HG03045 (cell line): ENCODE measurements around the gene TBC1D19.

Experiments used
- ATAC-seq: cut with Tn5 transposase; IDR thresholded peaks from one replicate; pipeline ENCODE4 v1.9.1; 2021; ENCODE audit warnings: mild to moderate bottlenecking, moderate library complexity; ENCODE audit not compliant: unreplicated experiment

The TBC1D19 gene

DNA sequence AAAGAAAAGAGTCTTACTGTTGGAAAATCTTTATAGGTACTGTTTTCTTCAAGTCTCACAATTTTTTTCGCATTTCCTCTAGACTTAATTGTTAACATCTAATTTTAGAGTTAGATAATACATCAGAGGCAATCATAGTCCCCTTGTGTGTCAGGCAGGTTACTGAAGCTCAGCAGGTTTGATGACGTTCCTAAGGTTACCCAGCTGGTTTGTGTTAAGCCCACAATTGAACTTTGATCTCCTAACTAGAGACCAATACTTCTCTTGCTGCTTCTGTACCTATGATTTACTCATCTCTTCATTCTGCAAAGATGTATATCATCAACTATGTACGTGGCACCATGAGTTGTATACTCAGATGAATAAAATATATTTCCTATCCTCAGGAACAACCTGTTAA is 145.1 kb downstream of the TBC1D19 start:
- ATAC-seq, result no peak

DNA sequence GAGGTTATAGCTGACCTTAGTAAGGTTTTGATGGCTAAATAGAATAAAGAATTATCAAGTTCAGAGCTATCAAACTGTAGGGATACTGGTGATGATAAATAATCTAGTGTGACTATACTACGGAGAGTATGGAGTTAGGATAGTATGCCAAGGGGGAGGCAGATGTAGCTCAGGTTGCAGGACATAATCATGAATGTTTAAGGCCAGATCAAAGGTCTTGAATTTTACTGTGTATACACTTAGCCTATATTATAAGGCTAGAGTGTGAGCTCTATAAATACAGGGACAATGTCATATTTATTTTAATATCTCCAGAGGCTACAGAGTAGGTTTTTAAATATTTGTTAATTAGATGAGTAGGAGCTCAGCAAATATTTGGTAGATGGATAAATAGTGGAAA is 145.7 kb downstream of the TBC1D19 start:
- no peak for ATAC-seq

DNA sequence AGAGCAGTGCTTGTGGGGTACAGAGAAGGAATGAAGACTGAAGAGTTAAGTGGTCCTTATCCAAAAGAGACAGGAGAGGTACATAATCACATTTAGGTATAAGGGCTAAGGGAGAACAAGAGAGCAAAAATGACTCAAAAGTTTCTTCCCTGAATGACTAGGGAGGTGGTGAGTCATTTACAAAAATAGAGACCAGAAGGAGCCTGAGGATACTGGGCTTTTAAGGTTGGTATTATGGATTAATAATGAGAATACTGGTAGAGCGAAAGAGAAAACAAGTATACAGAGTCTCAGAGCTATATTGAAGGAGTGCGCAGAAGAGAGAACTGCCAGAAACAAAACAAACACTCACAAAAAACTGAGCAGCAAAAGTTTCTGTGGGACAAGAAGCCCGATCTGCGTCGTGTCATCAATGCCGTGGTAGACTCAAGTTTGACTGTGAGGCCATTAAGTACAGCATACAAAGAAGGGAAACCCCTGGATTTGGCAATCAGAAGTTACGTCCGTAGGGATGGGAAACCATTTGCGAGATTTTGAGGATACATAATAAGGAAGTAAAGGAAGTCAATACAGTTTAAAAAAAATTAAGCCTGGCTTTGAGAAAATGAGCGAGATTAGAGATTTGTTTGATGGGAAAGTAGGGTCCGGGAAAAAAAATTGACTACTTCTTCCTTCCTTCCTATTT is 147.6 kb downstream of the TBC1D19 start:
- peak; percentile 95 for ATAC-seq

DNA sequence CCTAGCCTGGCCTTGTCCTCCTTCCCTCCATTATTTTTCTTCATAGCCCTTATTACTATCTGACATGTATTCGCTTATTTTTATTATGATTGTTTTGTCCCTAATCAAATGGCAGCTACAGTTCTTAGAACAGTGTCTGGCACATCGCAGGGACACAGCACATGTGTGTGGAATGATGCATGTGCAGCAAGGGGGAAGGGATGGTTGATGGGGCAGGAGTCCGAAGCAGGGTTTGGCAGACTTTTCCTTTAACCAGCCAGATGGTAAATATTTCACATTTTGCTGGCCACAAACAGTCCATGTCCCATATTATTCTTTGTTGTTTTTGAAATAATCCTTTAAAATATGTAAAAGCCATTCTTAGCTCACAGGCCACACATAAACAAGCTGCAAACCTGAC is 148.5 kb downstream of the TBC1D19 start:
- ATAC-seq, result no peak

DNA sequence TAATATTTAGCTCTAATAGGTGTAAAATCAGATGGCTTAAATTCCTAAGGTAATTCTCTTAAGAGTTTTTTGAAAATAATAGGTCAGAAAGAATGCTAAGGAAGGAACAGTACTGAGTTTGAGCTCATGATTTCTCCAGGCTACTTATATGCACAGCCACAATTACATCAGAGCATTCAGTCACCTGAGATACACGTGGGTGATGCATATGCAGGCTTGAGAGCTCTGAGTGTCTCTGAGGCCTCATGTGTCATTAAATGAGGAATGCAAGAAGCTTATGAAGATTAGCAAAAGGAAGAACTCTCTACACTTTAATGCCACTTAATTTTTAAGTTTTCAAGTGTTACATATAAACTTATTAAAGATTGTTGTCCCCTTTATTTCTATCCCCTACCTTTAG is 152.7 kb downstream of the TBC1D19 start:
- no peak for ATAC-seq

DNA sequence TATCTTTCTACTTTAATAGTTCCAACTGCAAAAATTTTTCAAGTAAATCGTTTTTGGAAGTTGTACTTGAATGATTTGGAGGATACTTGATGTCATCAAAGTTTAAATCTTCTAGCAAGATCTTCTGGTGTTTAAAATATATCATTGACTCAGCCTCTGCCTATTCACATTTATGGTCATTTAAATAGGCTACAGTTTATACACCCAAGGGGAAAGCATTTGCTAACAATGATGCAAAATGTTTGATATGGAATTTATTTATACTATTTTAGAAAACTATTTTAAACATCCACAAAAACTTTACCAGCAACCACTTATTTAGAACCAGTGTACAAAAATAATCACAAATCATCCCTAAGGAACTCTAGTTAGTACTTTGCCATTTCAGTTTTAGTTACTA is 153.5 kb downstream of the TBC1D19 start:
- no peak for ATAC-seq

DNA sequence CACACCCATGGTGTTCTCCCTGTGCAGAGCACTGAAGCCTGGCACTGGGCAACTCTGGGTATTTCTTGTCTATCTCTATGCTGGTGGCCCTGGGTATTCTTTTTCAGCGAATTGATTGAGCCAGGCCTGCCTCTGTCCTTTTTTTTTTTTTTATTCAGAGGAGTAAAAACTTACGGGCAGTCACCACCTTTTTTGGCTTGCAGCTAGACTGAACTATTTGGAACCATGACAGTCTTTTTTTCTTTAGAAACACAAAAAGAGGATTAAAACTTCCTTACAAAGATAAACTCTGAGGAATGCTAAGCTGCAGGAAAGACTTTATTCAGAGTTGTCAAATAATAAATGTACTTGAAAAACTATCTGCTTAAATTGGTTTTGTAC is 157.6 kb downstream of the TBC1D19 start:
- no peak for ATAC-seq

DNA sequence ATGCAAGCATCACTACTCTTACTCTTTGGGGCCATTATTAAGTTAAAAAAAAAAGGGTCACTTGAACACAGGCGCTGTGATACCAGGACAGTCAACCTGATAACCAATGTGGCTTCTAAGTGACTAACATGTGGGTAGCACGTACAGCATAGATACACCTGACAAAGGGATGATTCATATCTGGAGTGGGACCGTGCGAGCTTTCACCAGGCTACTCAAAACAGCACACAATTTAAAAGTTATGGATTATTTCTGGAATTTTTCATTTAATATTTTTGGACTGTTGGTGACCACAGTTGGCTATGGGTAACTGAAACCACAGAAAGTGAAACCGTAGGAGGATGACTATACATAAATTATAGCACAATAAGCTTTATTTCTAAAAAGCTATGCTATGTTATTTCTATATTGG is 162.9 kb downstream of the TBC1D19 start:
- ATAC-seq, result peak; percentile 99

DNA sequence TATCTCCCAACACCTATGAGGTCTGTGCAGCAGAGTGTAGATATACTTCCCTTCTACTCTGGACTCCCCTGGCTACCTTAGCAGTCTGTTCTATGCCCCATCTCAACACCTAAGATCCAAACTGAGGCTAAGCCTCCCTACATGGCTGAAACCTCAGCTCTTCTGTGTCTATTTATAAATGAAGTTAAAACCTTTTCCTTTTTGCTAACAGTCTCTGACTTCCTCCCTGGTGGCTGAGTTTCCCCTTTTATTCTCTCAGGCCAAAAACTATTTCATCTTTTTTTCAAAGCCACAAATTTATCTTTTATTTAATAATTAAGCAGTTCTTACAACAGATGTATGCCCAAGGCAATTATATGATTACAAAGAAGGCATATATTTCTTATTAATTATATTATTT is 164.9 kb downstream of the TBC1D19 start:
- ATAC-seq, result no peak

DNA sequence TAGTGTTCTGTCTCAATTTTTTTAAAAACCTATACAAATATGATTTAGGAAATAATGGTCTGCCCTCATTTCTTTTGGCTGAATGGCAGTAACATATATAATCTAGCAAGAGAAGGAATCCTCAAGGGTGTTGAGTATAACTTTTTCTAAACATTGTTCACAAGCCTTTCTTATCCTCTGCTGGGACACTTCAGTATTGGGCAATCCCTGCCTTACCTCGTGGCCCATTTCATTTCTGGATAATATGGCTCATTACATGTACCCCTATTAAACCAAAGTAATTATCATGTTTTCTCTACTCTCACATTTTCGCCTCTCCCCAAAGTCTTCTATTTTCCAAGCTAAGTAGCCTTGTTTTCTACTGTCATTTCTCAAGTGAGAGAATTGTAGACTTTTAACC is 166.0 kb downstream of the TBC1D19 start:
- no peak for ATAC-seq

DNA sequence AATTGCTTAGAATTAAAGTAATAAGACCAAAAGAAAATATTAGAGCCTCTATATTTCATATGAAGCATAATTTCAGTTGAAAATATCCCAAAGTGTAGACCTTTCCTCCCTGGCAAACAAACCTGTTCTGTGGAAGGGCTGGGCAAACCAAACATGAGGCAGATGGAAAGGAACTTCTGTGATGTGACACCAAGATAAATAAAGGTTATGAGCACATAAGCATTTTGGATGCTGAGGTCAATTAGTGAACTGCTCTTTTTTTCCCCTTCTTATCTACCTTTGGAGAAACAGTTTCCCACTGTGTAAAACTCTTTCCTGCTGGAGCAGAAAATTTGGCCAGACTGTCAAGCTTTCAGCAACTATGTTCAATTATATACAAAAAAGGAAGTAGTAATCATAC is 167.1 kb downstream of the TBC1D19 start:
- ATAC-seq, result no peak

DNA sequence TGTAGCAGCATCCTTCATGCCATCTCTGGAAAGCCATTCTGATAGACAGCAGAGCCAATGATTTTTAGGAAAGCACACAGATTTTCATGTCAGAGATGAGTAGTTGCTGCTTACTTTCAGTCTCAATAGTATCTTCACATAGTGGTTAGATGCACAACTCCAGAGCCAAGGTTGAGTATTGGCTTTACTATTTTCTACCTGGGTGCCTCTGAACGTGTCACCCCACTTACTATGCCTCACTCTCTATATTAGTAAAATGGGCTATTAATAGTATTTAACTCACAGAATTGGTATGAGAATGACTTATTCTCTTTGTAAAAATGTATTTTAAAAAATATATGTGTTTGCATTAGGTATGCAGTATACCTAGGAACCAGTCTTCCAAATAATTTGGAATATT is 168.0 kb downstream of the TBC1D19 start:
- peak; percentile 84 for ATAC-seq

DNA sequence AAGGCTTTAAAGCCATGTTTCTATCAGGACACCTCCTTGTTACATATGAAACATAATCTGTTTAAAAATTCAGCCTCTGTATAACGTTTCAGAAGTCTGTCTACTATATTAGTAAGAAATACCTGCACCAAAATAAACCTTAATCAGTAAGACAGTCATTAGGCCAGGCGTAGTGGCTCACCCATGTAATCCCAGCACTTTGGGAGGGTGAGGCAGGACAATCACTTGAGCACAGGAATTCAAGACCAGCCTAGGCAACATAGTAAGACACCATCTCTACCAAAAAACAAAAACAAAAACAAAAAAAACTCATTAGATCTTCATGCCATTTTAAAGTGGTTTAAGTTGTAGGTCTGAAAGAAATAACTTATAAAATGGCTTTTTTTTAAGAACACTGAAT is 169.3 kb downstream of the TBC1D19 start:
- ATAC-seq, result no peak

DNA sequence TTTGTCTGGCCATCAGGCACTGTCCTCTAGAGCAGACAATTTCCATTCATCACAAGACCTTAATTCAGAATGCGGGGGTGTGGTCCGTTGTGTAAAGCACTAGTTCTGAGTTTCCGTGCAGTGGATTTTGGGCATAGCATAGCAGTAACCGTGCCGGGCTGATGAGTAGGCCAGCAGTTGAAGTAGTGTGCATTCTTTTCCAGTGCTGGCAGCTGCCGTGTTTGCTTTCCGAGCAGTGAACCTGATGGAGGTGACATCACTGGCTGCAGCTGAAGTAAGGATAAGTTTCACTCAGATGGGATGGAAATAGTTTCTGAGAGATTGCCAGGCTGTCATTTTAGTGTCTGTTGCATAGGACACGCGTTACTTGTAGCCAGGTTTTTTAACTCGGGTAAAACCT is 169.7 kb downstream of the TBC1D19 start:
- no peak for ATAC-seq

DNA sequence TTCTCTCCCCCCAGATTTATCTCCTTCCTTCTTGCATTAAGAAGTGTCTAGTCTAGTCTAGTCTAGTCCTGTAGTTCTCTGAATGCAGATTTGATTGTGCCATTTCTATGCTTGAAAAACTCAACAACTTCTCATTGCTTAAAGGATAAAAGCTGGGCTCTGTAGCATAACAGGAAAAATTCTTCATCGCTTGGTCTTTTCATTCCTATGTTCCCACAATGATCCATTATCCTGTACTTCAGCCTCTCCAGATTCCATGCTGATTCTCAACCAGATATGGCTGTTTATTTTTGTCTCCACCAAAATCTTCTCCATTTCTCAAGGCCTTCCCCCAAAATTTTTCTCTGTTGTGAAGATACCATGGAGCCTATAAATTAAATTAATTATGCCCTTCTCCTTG is 173.9 kb downstream of the TBC1D19 start:
- ATAC-seq, result no peak

DNA sequence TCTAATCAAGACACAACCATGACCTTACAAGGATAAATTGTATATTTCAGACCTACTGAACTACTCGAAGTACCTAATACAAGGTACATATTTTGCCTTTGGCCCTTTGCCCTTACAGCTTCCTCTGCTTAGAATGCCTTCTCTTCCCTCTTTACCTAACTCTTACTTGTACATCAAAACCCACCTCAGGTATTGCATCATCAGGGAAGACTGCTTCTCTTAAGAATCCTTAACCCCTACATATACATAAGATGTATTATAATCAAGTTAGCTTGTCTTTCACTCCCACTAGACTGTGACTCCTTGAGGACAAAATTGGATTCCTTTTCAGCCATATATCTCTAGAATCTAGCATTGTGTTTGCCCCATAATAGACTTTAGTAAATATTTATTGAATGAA is 175.0 kb downstream of the TBC1D19 start:
- ATAC-seq, result no peak

DNA sequence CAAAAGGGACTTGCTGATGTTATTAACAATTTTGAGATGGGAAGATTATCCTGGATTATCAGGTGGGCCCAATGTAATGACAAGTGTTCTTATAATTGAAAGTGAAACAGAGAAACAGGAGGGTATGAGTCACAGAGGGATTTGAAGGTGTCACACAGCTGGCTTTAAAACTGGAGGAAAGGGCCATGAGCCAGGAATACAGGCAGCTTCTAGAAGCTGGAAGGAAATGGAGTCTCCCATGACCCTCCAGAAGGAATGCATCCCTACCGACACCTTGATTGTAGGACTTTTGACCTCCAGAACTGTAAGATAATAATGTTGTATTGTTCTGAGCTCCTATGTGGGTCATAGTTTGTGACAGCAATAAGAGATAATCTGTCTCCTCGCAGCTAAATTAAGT is 178.8 kb downstream of the TBC1D19 start:
- ATAC-seq, result no peak

DNA sequence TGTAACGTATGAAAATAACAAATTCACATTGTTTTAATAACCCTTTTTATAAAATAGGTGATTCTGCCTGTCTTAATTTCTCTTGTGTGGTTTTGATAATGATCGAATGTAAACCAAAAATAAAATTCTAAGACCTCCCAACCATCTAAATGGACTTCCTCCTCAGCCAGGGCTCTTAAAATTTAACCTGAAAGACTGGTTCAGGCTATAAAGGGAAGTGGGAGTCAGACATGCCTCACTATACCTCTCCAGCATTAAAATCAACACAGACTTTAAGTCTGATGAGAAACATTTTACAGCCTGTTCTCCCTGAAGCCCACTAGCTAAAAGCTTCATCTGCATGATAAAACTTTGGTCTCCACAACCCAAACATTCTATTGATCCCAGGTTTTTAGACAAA is 179.2 kb downstream of the TBC1D19 start:
- no peak for ATAC-seq

DNA sequence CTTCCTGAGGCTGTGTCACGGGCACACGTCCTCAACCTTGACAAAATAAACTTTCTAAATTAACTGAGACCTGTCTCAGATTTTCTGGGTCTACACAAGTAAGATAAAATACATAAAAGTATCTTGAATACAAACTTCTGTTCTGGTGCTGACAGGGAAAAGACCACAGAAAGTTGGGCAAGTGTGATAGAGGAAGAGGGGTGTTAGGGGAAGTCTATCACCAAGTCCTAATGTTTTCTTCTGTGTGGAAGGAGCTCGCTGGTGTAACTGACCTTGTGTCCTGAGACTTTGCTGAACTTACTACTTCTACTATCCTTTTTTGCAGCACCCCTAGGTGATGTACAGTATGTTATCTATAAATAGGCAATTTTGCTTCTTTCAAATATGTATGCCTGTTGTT is 179.8 kb downstream of the TBC1D19 start:
- no peak for ATAC-seq

DNA sequence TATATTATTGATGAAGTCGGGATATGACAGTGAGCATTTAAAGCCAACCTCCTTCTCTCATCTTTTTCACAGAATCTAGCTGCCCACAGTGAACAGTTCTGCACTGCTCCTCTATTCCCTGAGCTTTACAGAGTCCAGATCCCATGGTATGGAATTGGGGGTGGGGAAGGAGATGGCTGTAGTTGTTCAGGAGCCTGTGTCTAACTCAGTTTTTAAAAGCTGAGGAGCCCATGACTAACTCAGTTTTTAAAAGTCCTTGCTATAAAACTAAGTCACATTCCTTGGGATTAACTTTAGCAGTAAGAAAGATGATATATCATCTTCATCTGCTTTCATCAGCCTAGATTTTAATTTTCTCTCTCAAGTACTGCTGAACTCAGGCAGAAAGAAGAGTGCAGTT is 180.3 kb downstream of the TBC1D19 start:
- no peak for ATAC-seq

DNA sequence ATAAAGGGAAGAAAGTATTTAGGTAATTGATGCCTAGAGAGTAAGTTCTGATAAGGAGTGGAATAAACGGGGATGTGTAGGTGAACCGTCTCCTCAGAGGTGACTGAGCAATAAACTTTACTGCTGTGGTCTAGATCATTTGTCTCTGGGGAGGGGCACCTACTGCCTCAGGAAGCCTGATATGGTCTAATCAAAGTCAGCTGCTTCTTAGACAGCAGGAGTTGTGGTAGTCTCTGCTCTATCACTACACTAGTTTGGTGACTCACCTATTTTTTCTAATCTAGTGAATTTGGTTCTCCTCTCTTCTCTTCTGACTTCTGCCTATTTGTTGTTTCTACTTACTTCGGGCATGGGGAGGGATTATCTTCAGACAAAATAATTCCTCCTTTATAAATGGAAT is 181.6 kb downstream of the TBC1D19 start:
- no peak for ATAC-seq

DNA sequence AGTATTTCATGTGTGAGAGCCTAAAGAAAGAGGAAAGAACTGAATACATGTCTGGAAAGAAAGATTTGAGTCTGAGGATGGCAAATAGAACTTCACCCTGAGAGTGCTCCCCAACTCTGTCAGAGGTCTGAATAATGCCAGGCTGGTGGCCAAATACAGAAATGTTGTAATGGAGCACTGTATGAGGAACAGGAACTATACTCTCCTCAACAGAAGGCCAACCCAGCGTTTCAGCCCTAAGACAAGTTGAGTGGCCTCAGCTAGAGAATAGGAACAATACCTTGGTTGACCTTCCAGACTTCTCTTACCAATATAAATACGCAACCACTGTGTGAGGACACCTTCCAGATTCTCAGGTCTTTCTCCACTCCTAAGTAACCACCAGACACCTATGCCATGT is 182.3 kb downstream of the TBC1D19 start:
- no peak for ATAC-seq

DNA sequence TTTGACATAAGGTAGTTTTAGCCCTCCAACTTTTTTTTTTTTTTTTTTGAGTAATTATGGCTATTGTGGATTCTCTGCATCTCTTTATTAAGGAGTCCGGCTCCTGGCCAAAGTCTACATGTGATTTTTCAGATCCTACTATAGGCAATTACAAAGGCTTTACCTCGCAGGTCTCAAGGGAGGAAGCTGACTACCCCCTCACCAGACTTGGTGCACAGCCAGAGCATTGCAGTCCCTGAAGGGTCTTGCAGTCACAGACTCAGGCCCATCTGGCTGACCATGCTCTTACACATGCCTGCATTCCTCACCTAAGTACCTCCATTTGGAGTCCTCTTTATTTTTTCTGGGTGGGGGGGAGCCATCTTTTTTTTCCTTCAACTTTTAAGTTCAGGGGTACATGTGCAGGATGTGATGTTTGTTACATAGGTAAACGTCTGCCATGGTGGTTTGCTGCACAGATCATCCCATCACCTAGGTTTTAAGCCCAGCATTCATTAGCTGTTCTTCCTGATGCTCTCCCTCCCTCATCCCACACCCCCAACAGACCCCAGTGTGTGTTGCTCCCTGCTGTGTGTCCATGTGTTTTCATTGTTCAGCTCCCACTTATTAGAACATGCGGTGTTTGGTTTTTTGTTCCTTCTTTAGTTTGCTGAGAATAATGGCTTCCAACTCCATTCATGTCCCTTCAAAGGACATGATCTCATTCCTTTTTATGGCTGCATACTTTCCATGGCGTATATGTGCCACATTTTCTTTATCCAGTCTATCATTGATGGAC is 188.4 kb downstream of the TBC1D19 start:
- ATAC-seq, result no peak
